Measurements from ENCODE around the gene PLEKHJ1. TPM values are rescaled to one million over a fixed set of nuclear protein-coding genes. Genes with fewer than 3 reads are reported as not detected.

Gene PLEKHJ1
- 10 to 100 TPM; 41.9 to 69.8 (median 55.3) TPM for total RNA-seq

DNA sequence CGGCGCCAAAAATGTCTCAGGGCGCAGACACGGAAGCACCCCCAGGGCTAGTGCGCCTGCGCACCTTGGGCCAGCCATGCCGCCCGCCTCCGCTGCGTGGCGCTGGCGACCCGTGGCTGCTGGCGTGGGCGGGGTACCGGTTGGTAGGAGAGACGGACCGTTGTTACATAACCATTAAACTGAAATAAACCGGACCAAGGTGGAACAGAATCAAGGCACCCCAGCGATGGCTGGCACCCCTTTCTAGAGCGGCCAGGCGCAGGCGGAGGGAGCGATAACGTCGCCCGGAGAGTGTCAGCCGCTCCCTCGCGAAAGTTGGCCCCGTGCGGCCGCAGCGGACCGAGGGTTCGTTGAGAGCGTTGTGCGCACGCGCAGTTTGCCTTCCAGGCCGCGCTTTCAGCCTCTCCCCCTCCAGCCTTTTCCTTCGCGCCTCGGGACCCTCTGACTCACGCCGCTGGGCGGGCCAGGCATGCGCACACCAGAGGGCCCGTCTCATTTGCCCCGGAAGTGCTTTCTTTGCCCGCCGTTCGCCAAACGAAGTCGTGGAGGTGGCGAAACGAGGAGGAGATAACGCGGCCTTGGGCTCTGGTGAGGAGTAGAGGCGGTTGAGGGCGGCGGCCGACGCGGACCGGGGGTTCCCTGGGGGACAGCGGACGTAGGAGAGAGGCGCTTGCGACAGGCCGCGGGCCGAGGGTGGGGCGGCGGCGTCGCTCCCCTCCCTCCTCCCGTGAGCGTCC is at the start of gene PLEKHJ1, which contains the start of gene SF3A2:
Gene PLEKHJ1 (minus strand): TSS at position 16 of the 737 bp plus-strand sequence. CDS start 81 bp downstream, outside the sequence.
Gene SF3A2 (plus strand): TSS at position 511 of the 737 bp plus-strand sequence. CDS start 6,595 bp downstream, outside the sequence.
- WGBS: 1% methylated on average over 17 of the region's 80 CpGs
- DNase-seq (ENCODE audit: extremely low spot score): peak; percentile 99
- Histone ChIP-seq H3K9me3 (no peaks in the 10 kb centered on the region), H3K36me3 (peaks cover 7 to 30% (median 27%) of the 10 kb centered on the region in 4 donors), H3K27ac (replicated peaks in 1 of 4) (peak within 1 kb of the TSS; percentile 94 to 99 (median 96)), H3K27me3 (no peaks in the 10 kb centered on the region), H3K4me3 (peak within 1 kb of the TSS; percentile 88 to 100 (median 98)), H3K4me1 (peaks cover 66 to 86% (median 71%) of the 10 kb centered on the region in 4 donors)
- intact Hi-C loops (cut with DNase I): loop anchor here (1.0 to 5.0 kb wide), 3 partner anchors 36 to 156 kb away; partner anchors contain the start of gene AP3D1
- TF ChIP-seq POLR2A (IDR thresholded peaks at IDR 0.05; ENCODE audit: low read depth) (peak; percentile 74), CTCF (IDR thresholded peaks at IDR 0.05) (peak; percentile 99 to 100 (median 100)), POLR2AphosphoS5 (IDR thresholded peaks at IDR 0.05) (peak; percentile 95 to 97), EP300 (IDR thresholded peaks at IDR 0.05) (no peak)

DNA sequence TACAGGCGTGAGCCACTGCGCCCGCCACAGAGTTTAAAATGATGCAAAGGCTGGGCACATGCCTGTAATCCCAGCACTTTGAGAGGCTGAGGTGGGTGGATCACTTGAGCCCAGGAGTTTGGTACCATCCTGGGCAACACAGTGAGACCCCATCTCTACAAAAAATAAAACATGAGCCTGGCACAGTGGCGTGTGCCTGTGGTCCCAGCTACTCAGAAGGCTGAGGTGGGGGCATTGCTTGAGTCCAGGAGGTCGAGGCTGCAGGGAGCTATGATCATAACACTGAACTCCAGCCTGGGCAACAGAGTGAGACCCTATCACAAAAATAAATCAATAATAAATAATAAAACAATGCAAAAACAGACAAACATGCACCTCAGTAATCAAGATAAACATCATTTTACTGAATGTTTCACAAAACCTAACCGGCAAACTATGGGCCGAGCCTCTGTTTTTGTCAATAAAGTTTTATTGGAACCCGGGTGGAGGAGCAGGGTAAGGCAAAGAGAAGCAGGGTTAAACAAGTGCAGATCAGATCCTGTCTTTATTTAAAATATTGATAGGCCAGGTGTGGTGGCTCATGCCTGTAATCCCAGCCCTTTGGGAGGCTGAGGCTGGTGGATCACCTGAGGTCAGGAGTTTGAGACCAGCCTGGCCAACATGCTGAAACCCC is 47.8 kb upstream of the PLEKHJ1 start:
- intact Hi-C loops (cut with DNase I): no loop called here
- Histone ChIP-seq H3K9me3 (no peaks in the 10 kb centered on the region), H3K27me3 (peaks cover 0 to 9% (median 6%) of the 10 kb centered on the region in 4 donors), H3K4me1 (peaks cover 9 to 26% (median 17%) of the 10 kb centered on the region in 4 donors), H3K36me3 (no peaks in the 10 kb centered on the region), H3K27ac (replicated peaks in 1 of 4) (no peak overlapping the region), H3K4me3 (no peak overlapping the region)
- no peak for DNase-seq (ENCODE audit: extremely low spot score)
- 89% methylated on average over 8 of the region's 8 CpGs for WGBS
- TF ChIP-seq EP300 (IDR thresholded peaks at IDR 0.05) (no peak), CTCF (IDR thresholded peaks at IDR 0.05) (no peak), POLR2A (IDR thresholded peaks at IDR 0.05; ENCODE audit: low read depth) (no peak), POLR2AphosphoS5 (IDR thresholded peaks at IDR 0.05) (no peak)

- no peak for DNase-seq (ENCODE audit: extremely low spot score)
- 67% methylated on average over 9 of the region's 11 CpGs for WGBS
- intact Hi-C loops (cut with DNase I): no loop called here
Measured at GRCh38 chr19:2282862-2283237, 46.7 kb upstream of the PLEKHJ1 start.

More at GRCh38 chr19:2282862-2283237, 46.7 kb upstream of the PLEKHJ1 start:
- no peaks in the 10 kb centered on the region for H3K9me3 ChIP-seq
- TF ChIP-seq CTCF (IDR thresholded peaks at IDR 0.05) (no peak), POLR2AphosphoS5 (IDR thresholded peaks at IDR 0.05) (no peak), EP300 (IDR thresholded peaks at IDR 0.05) (no peak), POLR2A (IDR thresholded peaks at IDR 0.05; ENCODE audit: low read depth) (no peak)
- no peaks in the 10 kb centered on the region for H3K36me3 ChIP-seq
- H3K27ac ChIP-seq (replicated peaks in 1 of 4): no peak overlapping the region
- no peaks in the 10 kb centered on the region for H3K27me3 ChIP-seq
- peak overlapping the region in 3 of 4 donors; percentile 47 to 50 (median 47) for H3K4me3 ChIP-seq
- H3K4me1 ChIP-seq: peaks cover 9 to 26% (median 16%) of the 10 kb centered on the region in 4 donors
